Embryonic facial prominence (tissue), 1 donor: Measurements from ENCODE around the gene SEC31A.
A peak's percentile ranks its signal among the peaks of the same experiment; 100 is the strongest.
"Not testable (repeated sequence)": the region's sequence is repeated elsewhere in the genome, so short reads cannot be mapped to it uniquely, and the experiment has no call there.

Source experiments
- DNase-seq: peaks from one replicate; pipeline ENCODE4 v3.0.0-alpha.2; 2016; ENCODE audit errors: extremely low spot score

Gene SEC31A

GRCh38 chr4:82890901-82891706, at the start of gene SEC31A:
TSS of gene SEC31A (minus strand) at chr4:82891153. CDS start at chr4:82881936, 9,217 bp downstream.
- peak; percentile 87 for DNase-seq

GRCh38 chr4:82939414-82939813, 48.5 kb upstream of the SEC31A start:
- DNase-seq = no peak

- no peak for DNase-seq
Measured at GRCh38 chr4:82934441-82934840, 43.5 kb upstream of the SEC31A start.

- peak; percentile 10 for DNase-seq
Measured at GRCh38 chr4:82930848-82931755, 40.1 kb upstream of the SEC31A start.

GRCh38 chr4:82921795-82922194, 30.8 kb upstream of the SEC31A start:
- DNase-seq = no peak

- no peak for DNase-seq
Measured at GRCh38 chr4:82919386-82919785, 28.4 kb upstream of the SEC31A start.

- no peak for DNase-seq
Measured at GRCh38 chr4:82918091-82918490, 27.1 kb upstream of the SEC31A start.

- DNase-seq = not testable (repeated sequence)
Measured at GRCh38 chr4:82913968-82914367, 23.0 kb upstream of the SEC31A start.

GRCh38 chr4:82913305-82913704, 22.4 kb upstream of the SEC31A start:
- no peak for DNase-seq

- no peak for DNase-seq
Measured at GRCh38 chr4:82909326-82909725, 18.4 kb upstream of the SEC31A start.

GRCh38 chr4:82906469-82906868, 15.5 kb upstream of the SEC31A start:
- no peak for DNase-seq

GRCh38 chr4:82905205-82905604, 14.3 kb upstream of the SEC31A start:
- DNase-seq = no peak

- DNase-seq = no peak
Measured at GRCh38 chr4:82903737-82904136, 12.8 kb upstream of the SEC31A start.

GRCh38 chr4:82901183-82901718, 10.3 kb upstream of the SEC31A start:
- DNase-seq = no peak

- peak; percentile 99 for DNase-seq
Measured at GRCh38 chr4:82900411-82901182, 9.6 kb upstream of the SEC31A start, which contains the start of gene THAP9. TSS of gene THAP9 (plus strand) at chr4:82900735. CDS start at chr4:82900803, 68 bp downstream.

GRCh38 chr4:82900066-82900410, 9.1 kb upstream of the SEC31A start:
- DNase-seq = peak; percentile 14

GRCh38 chr4:82899374-82900065, 8.6 kb upstream of the SEC31A start:
- DNase-seq = no peak

- DNase-seq = no peak
Measured at GRCh38 chr4:82898322-82899243, 7.6 kb upstream of the SEC31A start.

GRCh38 chr4:82896755-82897154, 5.8 kb upstream of the SEC31A start:
- DNase-seq = no peak

- no peak for DNase-seq
Measured at GRCh38 chr4:82893942-82894341, 3.0 kb upstream of the SEC31A start.
